ENCODE data around the gene NSF.

The NSF gene

DNA sequence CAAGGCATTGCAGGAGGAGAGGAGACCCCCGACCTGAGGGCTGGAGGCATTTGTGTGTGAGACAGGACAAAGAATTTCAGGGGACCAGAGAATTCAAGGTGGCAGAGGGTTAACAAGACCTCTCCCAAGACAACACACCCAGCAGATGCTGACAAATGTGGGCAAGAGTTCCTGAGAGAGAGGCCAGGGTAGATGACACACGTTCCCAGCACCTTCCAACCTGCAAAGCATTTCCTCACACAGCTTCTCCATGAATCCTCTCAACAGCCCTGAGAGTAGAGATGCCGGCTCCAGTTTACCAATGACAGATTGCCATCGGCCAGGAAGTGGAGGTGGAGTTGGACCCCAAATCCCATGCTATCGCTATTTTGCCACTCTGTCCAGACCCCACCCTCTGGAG, 203.1 kb downstream of the NSF start:
- TF ChIP-seq, protein P1, sequence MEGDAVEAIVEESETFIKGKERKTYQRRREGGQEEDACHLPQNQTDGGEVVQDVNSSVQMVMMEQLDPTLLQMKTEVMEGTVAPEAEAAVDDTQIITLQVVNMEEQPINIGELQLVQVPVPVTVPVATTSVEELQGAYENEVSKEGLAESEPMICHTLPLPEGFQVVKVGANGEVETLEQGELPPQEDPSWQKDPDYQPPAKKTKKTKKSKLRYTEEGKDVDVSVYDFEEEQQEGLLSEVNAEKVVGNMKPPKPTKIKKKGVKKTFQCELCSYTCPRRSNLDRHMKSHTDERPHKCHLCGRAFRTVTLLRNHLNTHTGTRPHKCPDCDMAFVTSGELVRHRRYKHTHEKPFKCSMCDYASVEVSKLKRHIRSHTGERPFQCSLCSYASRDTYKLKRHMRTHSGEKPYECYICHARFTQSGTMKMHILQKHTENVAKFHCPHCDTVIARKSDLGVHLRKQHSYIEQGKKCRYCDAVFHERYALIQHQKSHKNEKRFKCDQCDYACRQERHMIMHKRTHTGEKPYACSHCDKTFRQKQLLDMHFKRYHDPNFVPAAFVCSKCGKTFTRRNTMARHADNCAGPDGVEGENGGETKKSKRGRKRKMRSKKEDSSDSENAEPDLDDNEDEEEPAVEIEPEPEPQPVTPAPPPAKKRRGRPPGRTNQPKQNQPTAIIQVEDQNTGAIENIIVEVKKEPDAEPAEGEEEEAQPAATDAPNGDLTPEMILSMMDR (IDR thresholded peaks at IDR 0.05; ENCODE audit: control insufficient read depth, insufficient read depth, low read depth, low read length, missing control alignments) = no peak
- DNase-seq (ENCODE audit: low read depth) = no peak
- H3K4me3 ChIP-seq (ENCODE audit: control insufficient read depth, low read depth, low read length) = no peak overlapping the region

DNA sequence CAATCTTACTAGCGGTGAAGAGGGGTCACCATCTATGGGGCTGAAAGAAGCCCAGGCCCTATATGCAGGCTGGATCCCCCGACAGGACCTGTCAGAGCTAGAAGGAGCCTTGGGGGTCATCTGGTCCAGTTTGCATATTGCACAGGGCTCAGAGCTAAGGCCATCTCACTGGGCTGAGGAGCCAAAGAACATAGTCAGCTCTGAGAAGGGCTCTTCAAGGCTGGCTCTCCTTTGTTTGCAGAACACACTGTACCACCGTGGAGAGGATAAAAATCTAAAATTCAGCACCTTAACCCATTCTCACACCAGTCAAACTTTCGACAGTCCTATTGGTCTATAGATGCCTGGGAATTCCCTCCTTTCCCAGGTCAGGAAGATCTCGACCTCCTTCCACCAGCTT, 203.8 kb downstream of the NSF start:
- TF ChIP-seq, protein P1 (IDR thresholded peaks at IDR 0.05; ENCODE audit: control insufficient read depth, insufficient read depth, low read depth, low read length, missing control alignments) = no peak
- no peak for DNase-seq (ENCODE audit: low read depth)
- H3K4me3 ChIP-seq (ENCODE audit: control insufficient read depth, low read depth, low read length) = no peak overlapping the region

DNA sequence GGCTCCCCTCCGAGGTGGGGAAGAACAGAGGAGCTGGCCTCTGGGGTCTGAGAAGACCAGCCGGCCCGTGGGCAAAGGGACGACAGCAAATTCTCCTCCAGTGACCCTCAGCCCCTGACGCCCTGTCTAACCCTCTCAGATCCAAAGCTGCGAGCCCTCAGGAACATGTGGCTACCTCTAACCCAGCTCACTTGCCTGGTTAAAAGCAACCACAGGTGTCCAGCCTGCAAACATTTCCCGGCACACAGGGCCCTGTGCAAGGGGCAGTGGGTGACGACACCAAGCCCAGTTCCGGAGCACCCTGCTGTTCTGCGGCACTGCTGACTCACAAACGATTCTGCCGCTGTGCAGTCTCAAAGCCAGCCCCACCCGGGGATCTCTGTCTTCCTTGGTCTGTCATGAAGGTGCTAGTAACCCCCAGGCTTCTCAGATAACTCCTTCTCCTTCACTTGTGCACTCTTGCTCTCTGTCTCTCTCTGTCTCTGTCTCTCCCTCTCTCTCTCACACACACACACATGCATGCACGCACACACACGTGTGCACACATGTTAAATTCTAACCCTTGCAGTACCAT, 205.0 kb downstream of the NSF start:
- TF ChIP-seq, protein P1 (IDR thresholded peaks at IDR 0.05; ENCODE audit: control insufficient read depth, insufficient read depth, low read depth, low read length, missing control alignments) = no peak
- no peak overlapping the region for H3K4me3 ChIP-seq (ENCODE audit: control insufficient read depth, low read depth, low read length)
- DNase-seq (ENCODE audit: low read depth) = no peak

DNA sequence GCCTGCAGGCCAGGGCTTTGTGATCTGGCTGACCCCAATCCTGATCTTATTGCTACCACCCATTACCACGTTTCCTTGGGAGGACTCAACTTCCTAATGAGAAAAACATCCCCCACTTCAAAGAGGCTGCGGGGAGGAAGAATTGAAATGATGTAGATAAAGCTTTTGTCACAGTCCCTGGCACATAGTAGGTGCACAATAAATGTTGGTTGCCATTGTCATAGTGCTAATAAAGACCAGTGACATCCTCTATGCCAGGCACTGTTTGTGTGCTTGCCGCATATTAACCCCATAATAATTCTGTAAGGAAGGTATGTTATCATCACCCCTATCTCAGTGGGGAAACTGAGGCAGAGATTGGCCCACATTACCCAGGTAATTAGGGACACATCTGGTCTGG, 205.6 kb downstream of the NSF start:
- no peak overlapping the region for H3K4me3 ChIP-seq (ENCODE audit: control insufficient read depth, low read depth, low read length)
- DNase-seq (ENCODE audit: low read depth) = no peak
- TF ChIP-seq, protein P1 (IDR thresholded peaks at IDR 0.05; ENCODE audit: control insufficient read depth, insufficient read depth, low read depth, low read length, missing control alignments) = no peak

DNA sequence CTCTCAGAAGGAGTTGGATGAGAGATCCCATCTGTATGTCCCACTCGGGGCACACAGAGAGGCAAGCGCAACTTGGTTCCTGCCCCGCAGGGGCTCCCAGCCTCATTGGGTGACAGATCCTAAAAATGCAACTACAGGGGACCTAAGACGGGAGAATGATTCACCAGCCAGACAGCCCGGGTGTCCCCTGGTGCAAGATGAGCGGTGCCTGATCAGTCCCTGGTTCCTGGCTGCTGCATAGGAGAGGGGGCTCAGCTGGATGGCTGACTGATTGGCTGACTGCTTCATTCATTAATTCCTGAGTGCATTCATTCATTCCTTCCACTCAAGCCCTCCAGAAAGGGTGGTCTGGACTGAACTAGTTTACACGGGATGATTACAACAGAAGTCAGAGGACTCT, 206.1 kb downstream of the NSF start:
- no peak for DNase-seq (ENCODE audit: low read depth)
- TF ChIP-seq, protein P1 (IDR thresholded peaks at IDR 0.05; ENCODE audit: control insufficient read depth, insufficient read depth, low read depth, low read length, missing control alignments) = no peak
- H3K4me3 ChIP-seq (ENCODE audit: control insufficient read depth, low read depth, low read length) = no peak overlapping the region

DNA sequence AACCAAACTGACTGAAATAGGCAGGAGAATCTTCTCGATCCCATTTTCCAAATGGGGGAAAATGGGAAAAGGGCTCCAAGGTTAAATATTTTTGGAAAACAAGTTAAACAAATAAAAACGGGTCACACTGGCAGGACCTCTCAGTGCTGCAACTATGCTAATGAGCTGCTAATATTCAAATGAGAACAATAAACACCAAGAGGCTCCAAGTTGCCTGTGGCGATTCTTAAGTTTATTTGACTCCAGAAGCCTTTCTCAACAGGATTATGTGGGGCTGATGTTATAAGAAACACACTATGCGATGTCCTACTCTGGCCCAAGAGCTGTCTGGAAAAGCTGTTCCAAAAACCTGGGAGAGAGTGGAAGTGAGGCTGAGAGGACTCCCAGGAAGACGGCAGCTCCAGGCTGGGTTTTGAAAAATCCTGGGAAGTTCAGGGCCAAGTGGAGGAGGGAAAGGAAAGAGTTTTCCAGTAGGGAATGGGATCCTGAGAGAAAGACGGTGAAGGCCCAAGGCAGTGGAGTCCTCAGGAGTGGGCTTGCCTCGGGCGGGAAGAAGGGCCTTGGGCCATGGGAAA, 206.6 kb downstream of the NSF start:
- TF ChIP-seq, protein P1 (IDR thresholded peaks at IDR 0.05; ENCODE audit: control insufficient read depth, insufficient read depth, low read depth, low read length, missing control alignments) = no peak
- no peak for DNase-seq (ENCODE audit: low read depth)
- no peak overlapping the region for H3K4me3 ChIP-seq (ENCODE audit: control insufficient read depth, low read depth, low read length)

Data from AG09309 (cell line).